Endothelial cell of umbilical vein (primary cell): ENCODE data around the gene DDHD1. TPM values are rescaled to one million over a fixed set of nuclear protein-coding genes. Genes with fewer than 3 reads are reported as not detected.

ENCODE experiments used
- BruUV-seq: library from RNA; stranded (reverse); fragments of 400-500 nt; replicated peaks from 2 replicates; lab custom pipeline; 2021; lab: Mats Ljungman, UMichigan
- CTCF ChIA-PET: fragments of 300-600, 350-600 bp; sonication (Branson Sonifier 250); formaldehyde crosslinking; loops from one replicate; lab custom pipeline; 2021; ENCODE audit warnings: antibody characterized with exemption, inconsistent platforms; lab: Charles Lee
- POLR2A ChIA-PET: fragments of 300-600, 350-600 bp; sonication (Branson Sonifier 250); formaldehyde crosslinking; loops from one replicate; lab custom pipeline; 2021; ENCODE audit warnings: antibody characterized with exemption, inconsistent platforms; lab: Charles Lee
- DNase-seq: peaks from one replicate; pipeline ENCODE4 v3.0.0-alpha.2; 2011; ENCODE audit warnings: low read depth, low spot score
- FAIRE-seq: peaks from 2 replicates; lab custom pipeline; 2011; peaks lifted over from hg19 to GRCh38; lab: Jason Lieb, UNC
- H2AFZ ChIP-seq: 2 replicates; pipeline ENCODE4 v1.6.0; 2012; ENCODE audit warnings: low read depth, low read length, control low read depth, inconsistent platforms
- H3K27ac ChIP-seq: 2 replicates; pipeline ENCODE4 v1.5.1; 2011; ENCODE audit warnings: low read depth, mild to moderate bottlenecking, control low read depth, low read length, moderate library complexity; ENCODE audit not compliant: insufficient read depth
- H3K27me3 ChIP-seq, 2 experiments: 2 replicates each; pipeline versions ENCODE4 v1.6.0 to v1.6.1; 2011; ENCODE audit warnings: low read length in 2 of 2, mixed read lengths in 1 of 2; ENCODE audit not compliant: control insufficient read depth in 2 of 2, insufficient read depth in 2 of 2
- H3K36me3 ChIP-seq, 2 experiments: 2 replicates in 1 of 2; 3 replicates in 1 of 2; pipeline ENCODE4 v1.5.1; 2011; ENCODE audit warnings: low read length in 2 of 2, mild to moderate bottlenecking in 1 of 2, moderate library complexity in 1 of 2; ENCODE audit not compliant: control insufficient read depth in 2 of 2, insufficient read depth in 2 of 2; ENCODE audit errors: extremely low read depth in 1 of 2
- H3K4me1 ChIP-seq: 3 replicates; pipeline ENCODE4 v1.5.1; 2011; ENCODE audit warnings: mild to moderate bottlenecking, low read length; ENCODE audit not compliant: control insufficient read depth, insufficient read depth; ENCODE audit errors: extremely low read depth
- H3K4me2 ChIP-seq: 2 replicates; pipeline ENCODE4 v1.6.1; 2011; ENCODE audit warnings: low read length, control low read depth, mixed read lengths; ENCODE audit not compliant: insufficient read depth
- H3K4me3 ChIP-seq, 3 experiments: fragments of 200-600 bp in 1 of 3; sonication (generic), shearing (Covaris generic) in 1 of 3; replicated peaks in 1 of 3; 2 replicates each; pipeline ENCODE4 v1.5.1; 2011 to 2016; ENCODE audit warnings: control low read depth in 3 of 3, low read length in 3 of 3, mild to moderate bottlenecking in 2 of 3, inconsistent platforms in 1 of 3, low read depth in 1 of 3, moderate library complexity in 1 of 3; ENCODE audit not compliant: insufficient read depth in 1 of 3
- H3K79me2 ChIP-seq: 2 replicates; pipeline ENCODE4 v1.6.0; 2012; ENCODE audit warnings: low read length, inconsistent platforms; ENCODE audit not compliant: control insufficient read depth, insufficient read depth
- H3K9ac ChIP-seq: replicated peaks from 2 replicates; pipeline ENCODE3; 2011; ENCODE audit warnings: low read length, control low read depth; ENCODE audit not compliant: insufficient read depth; ENCODE audit errors: extremely low read depth
- H3K9me1 ChIP-seq: replicated peaks from 3 replicates; pipeline ENCODE4 v1.6.0; 2011; ENCODE audit warnings: mild to moderate bottlenecking, low read length; ENCODE audit not compliant: control insufficient read depth, insufficient read depth; ENCODE audit errors: extremely low read depth
- H3K9me3 ChIP-seq: replicated peaks from 2 replicates; pipeline ENCODE4 v1.5.1; 2012; ENCODE audit warnings: low read length, inconsistent platforms; ENCODE audit not compliant: control insufficient read depth, insufficient read depth
- H4K20me1 ChIP-seq: replicated peaks from 2 replicates; pipeline ENCODE3; 2011; ENCODE audit warnings: mild to moderate bottlenecking, low read length; ENCODE audit not compliant: control insufficient read depth, insufficient read depth; ENCODE audit errors: extremely low read depth
- CTCF ChIP-seq, 2 donors: IDR thresholded peaks; 1 replicate in 1 of 2; 2 replicates in 1 of 2; pipeline ENCODE4 v1.5.1; 2011; ENCODE audit warnings: low read length in 2 of 2, mild to moderate bottlenecking in 2 of 2, moderate library complexity in 2 of 2, control low read depth in 1 of 2, inconsistent platforms in 1 of 2, low read depth in 1 of 2; ENCODE audit not compliant: insufficient read depth in 1 of 2; ENCODE audit errors: extremely low read depth in 1 of 2
- EZH2 ChIP-seq: IDR thresholded peaks from 2 replicates; pipeline ENCODE4 v1.6.1; 2012; ENCODE audit warnings: borderline replicate concordance, low read depth, mild to moderate bottlenecking, moderate library complexity, low read length, inconsistent platforms; ENCODE audit not compliant: severe bottlenecking
- FOS ChIP-seq: IDR thresholded peaks from 2 replicates; pipeline ENCODE4 v1.6.1; 2011; ENCODE audit warnings: mild to moderate bottlenecking, low read length, moderate library complexity, borderline replicate concordance; ENCODE audit not compliant: insufficient read depth
- GATA2 ChIP-seq: IDR thresholded peaks from 2 replicates; pipeline ENCODE4 v1.7.0; 2011; ENCODE audit warnings: low read depth, mild to moderate bottlenecking, moderate library complexity, mixed read lengths, low read length; ENCODE audit not compliant: insufficient read length, insufficient read depth
- JUN ChIP-seq: IDR thresholded peaks from 2 replicates; pipeline ENCODE4 v1.6.1; 2011; ENCODE audit warnings: borderline replicate concordance, low read depth; ENCODE audit not compliant: insufficient read length, insufficient read depth
- MAX ChIP-seq: IDR thresholded peaks from 2 replicates; pipeline ENCODE4 v1.6.1; 2011; ENCODE audit not compliant: insufficient read depth, insufficient read length
- MYC ChIP-seq: IDR thresholded peaks from one replicate; pipeline ENCODE4 v1.6.1; 2011; ENCODE audit warnings: mild to moderate bottlenecking, low read depth, low read length
- POLR2A ChIP-seq: IDR thresholded peaks from 2 replicates; pipeline ENCODE4 v1.6.1; 2012; ENCODE audit warnings: low read depth, mild to moderate bottlenecking, control low read depth, low read length
- POLR2AphosphoS5 ChIP-seq: IDR thresholded peaks from 2 replicates; pipeline ENCODE4 v1.6.1; 2012; ENCODE audit warnings: low read depth, mild to moderate bottlenecking, control low read depth, low read length, moderate library complexity; ENCODE audit not compliant: insufficient read depth
- dilution Hi-C: fragments of 300-500 bp; cut with MboI; formaldehyde crosslinking; loops from one replicate; pipeline ENCODE4 v1.15.0; 2019; ENCODE audit warnings: low sequenced_read_pairs; ENCODE audit not compliant: extremely low pct_ligation_motif_present
- intact Hi-C: fragments of 100-400 bp; cut with micrococcal nuclease; formaldehyde crosslinking; loops from one replicate; pipeline ENCODE4 v1.10.0; 2022
- polyA plus RNA-seq, 4 experiments: library from polyadenylated mRNA; depleted of rRNA in 3 of 4; stranded (reverse) in 3 of 4; unstranded in 1 of 4; fragments of >200 nt; gene quantifications; 2 replicates each; pipeline versions ENCODE4 v1.2.1 to v1.2.3, GENCODE V29; 2011 to 2012; ENCODE audit warnings: missing spikeins in 1 of 4
- total RNA-seq: library from RNA; stranded (reverse); gene quantifications from 2 replicates; pipeline ENCODE4 v1.2.3, GENCODE V29; 2021

The DDHD1 gene
- total and polyA plus RNA-seq, 2 donors (not counting 3 experiments of a cell fraction or from before 2014, with no cell fraction given) = 2.7 to 12.4 TPM

- Histone ChIP-seq H3K36me3 (no peaks in the 10 kb centered on the region), H3K4me2 (no peak overlapping the region), H3K4me1 (no peaks in the 10 kb centered on the region), H3K79me2 (no peaks in the 10 kb centered on the region), H3K27me3 (no peaks in the 10 kb centered on the region), H3K9me1 (no peaks in the 10 kb centered on the region), H3K27ac (no peak overlapping the region), H3K9me3 (no peaks in the 10 kb centered on the region), H4K20me1 (no peaks in the 10 kb centered on the region), H3K4me3 (no peak overlapping the region), H2AFZ (no peak overlapping the region), H3K9ac (no peak overlapping the region)
- ChIA-PET POLR2A (no interaction called here), CTCF (interaction anchor here (1.4 kb wide), 1 partner anchor 8 kb away, joined by 4 read pairs; no protein-coding TSS in a partner anchor)
- DNase-seq (no peak), FAIRE-seq (no peak)
- dilution Hi-C loops = no loop called here
- intact Hi-C loops = no loop called here
- TF ChIP-seq MYC (no peak), POLR2A (no peak), CTCF (IDR thresholded peaks at IDR 0.05; ENCODE audit: extremely low read depth in 1 of 2, insufficient read depth in 1 of 2, low read depth in 1 of 2, low read length in 2 of 2) (no peak), POLR2AphosphoS5 (no peak), FOS (no peak), EZH2 (no peak), JUN (no peak), MAX (no peak), GATA2 (no peak)
- no TSS peak for BruUV-seq
These were observed 105.6 kb downstream of the DDHD1 start for GRCh38 chr14:53047307-53048069.
